Ovary (tissue), 9 donors: ENCODE measurements around the gene SPG11. TPM values are rescaled to one million over a fixed set of nuclear protein-coding genes. Genes with fewer than 3 reads are reported as not detected.
"Not testable (repeated sequence)": the region's sequence is repeated elsewhere in the genome, so short reads cannot be mapped to it uniquely, and the experiment has no call there.

ENCODE experiments used
- DNase-seq, 5 donors: peaks; one replicate each; pipeline ENCODE4 v3.0.0-alpha.2; 2019 to 2020
- H3K27ac ChIP-seq, 2 donors: fragments of 200-600 bp; one replicate each; pipeline versions ENCODE4 v1.5.1 to v1.8.0; 2019 to 2022
- H3K27me3 ChIP-seq: fragments of 200-600 bp; one replicate; pipeline ENCODE4 v1.8.0; 2022
- H3K36me3 ChIP-seq: fragments of 200-600 bp; sonication (generic); one replicate; pipeline ENCODE4 v1.5.1; 2019
- H3K4me1 ChIP-seq: one replicate; pipeline ENCODE4 v1.8.1; 2013; ENCODE audit warnings: mild to moderate bottlenecking, moderate library complexity; ENCODE audit not compliant: insufficient read depth
- H3K4me3 ChIP-seq: fragments of 200-600 bp; sonication (generic); one replicate; pipeline ENCODE4 v1.5.1; 2017
- H3K9me3 ChIP-seq, 2 donors: fragments of 200-600 bp in 1 of 2; sonication (generic) in 1 of 2; one replicate each; pipeline versions ENCODE4 v1.5.1 to v1.8.1; 2013 to 2019; ENCODE audit warnings: mild to moderate bottlenecking in 1 of 2, moderate library complexity in 1 of 2
- CTCF ChIP-seq, 3 donors: fragments of 450-650 bp in 2 of 3; fragments of 200-600 bp in 1 of 3; IDR thresholded peaks; one replicate each; pipeline versions ENCODE4 v1.5.1 to v1.8.0; 2016 to 2022; ENCODE audit warnings: antibody characterized with exemption in 3 of 3, mild to moderate bottlenecking in 1 of 3
- EP300 ChIP-seq: sonication (generic); formaldehyde crosslinking; IDR thresholded peaks from one replicate; pipeline ENCODE4 v1.6.1; 2017; ENCODE audit warnings: antibody characterized with exemption
- POLR2A ChIP-seq: fragments of 450-650 bp; IDR thresholded peaks from one replicate; pipeline ENCODE4 v1.6.1; 2017; ENCODE audit warnings: antibody characterized with exemption, mild to moderate bottlenecking, moderate library complexity
- WGBS, 3 donors: extraction: QIAGEN DNeasy Blood & Tissue Kit in 1 of 3; methylation state at CpG; one replicate each; pipeline versions ENCODE4 v1.1.5 to v1.1.7; 2013 to 2017; 5-methylcytosine and 5-hydroxymethylcytosine counted together
- intact Hi-C, 4 donors: fragments of 100-400 bp; cut with DNase I; formaldehyde crosslinking; loops; one replicate each; pipeline versions ENCODE4 v1.11.0 to v1.15.1; 2022 to 2023
- polyA plus RNA-seq, 2 donors: library from polyadenylated mRNA; stranded (reverse); fragments of 200-250 nt in 1 of 2; fragments of 350-450 nt in 1 of 2; fragmentation: Illumina TruSeq in 1 of 2; extraction: RNeasy Lipid Tissue Mini Kit (QIAGEN cat#74804) in 1 of 2; gene quantifications; one replicate each; pipeline ENCODE4 v1.2.3, GENCODE V29; 2013 to 2014
- total RNA-seq, 7 donors: library from RNA; depleted of rRNA in 2 of 7; stranded (reverse); fragments of >200 nt in 2 of 7; fragmentation: NEBNext Ultra II Directional in 3 of 7; extraction: Animal tissue kit (Norgen Biotek cat#: 25700) in 3 of 7; gene quantifications; one replicate each; pipeline versions ENCODE4 v1.1.0 to v1.2.4, GENCODE V29; 2016 to 2023
- donor health status: DM: no; HTN: no; CAD: no; lungs with moderate emphysema.
- donor health status: DM: no; HTN: no; CAD: no.
- donor health status: Bipolar disorder and iron deficiency.
- donor health status: DM: yes; HTN: yes; CAD: no.
- donor health status: DM: no; HTN: no; CAD: no.
- donor health status: DM: yes; HTN: yes; CAD: no.

Gene SPG11
- total and polyA plus RNA-seq, 9 donors = 25.4 to 79.8 (median 53.5) TPM

GRCh38 chr15:44633603-44634002 lies 29.9 kb downstream of the SPG11 start:
- TF ChIP-seq CTCF (IDR thresholded peaks at IDR 0.05) = no peak
- Histone ChIP-seq H3K27me3 (no peaks in the 10 kb centered on the region), H3K9me3 (no peaks in the 10 kb centered on the region), H3K4me1 (no peaks in the 10 kb centered on the region), H3K4me3 (no peak overlapping the region), H3K27ac (no peak overlapping the region), H3K36me3 (no peaks in the 10 kb centered on the region)
- intact Hi-C loops = no loop called here
- DNase-seq = no peak
- WGBS, 3 donors = 93 to 94% (median 93%) methylated on average over 5 of the region's 5 CpGs

- DNase-seq, H3K9me3 ChIP-seq, H3K36me3 ChIP-seq, H3K4me3 ChIP-seq, H3K4me1 ChIP-seq, H3K27me3 ChIP-seq, H3K27ac ChIP-seq, intact Hi-C loops: not testable (repeated sequence)
- 88 to 95% (median 89%) methylated on average over 2 of the region's 2 CpGs for WGBS, 3 donors
Observed at GRCh38 chr15:44625286-44625685, 38.2 kb downstream of the SPG11 start.

GRCh38 chr15:44623178-44623577 lies 40.3 kb downstream of the SPG11 start:
- TF ChIP-seq POLR2A (no peak), CTCF (IDR thresholded peaks at IDR 0.05) (no peak), EP300 (no peak)
- Histone ChIP-seq H3K4me1 (no peaks in the 10 kb centered on the region), H3K36me3 (no peaks in the 10 kb centered on the region), H3K4me3 (no peak overlapping the region), H3K27me3 (no peaks in the 10 kb centered on the region), H3K9me3 (no peaks in the 10 kb centered on the region), H3K27ac (no peak overlapping the region)
- intact Hi-C loops = no loop called here
- DNase-seq = no peak

- H3K4me3 ChIP-seq = no peak overlapping the region
- no peaks in the 10 kb centered on the region for H3K4me1 ChIP-seq
- no peaks in the 10 kb centered on the region for H3K27me3 ChIP-seq
- no peaks in the 10 kb centered on the region for H3K36me3 ChIP-seq
- 97 to 100% (median 97%) methylated on average over 1 of the region's 1 CpG for WGBS, 3 donors
- DNase-seq = no peak
- no peaks in the 10 kb centered on the region for H3K9me3 ChIP-seq
- TF ChIP-seq EP300 = no peak
- TF ChIP-seq POLR2A = no peak
- no peak for TF ChIP-seq CTCF (IDR thresholded peaks at IDR 0.05)
- H3K27ac ChIP-seq = no peak overlapping the region
- intact Hi-C loops = no loop called here
Observed at GRCh38 chr15:44620081-44620480, 43.4 kb downstream of the SPG11 start.

GRCh38 chr15:44616974-44617373 lies 46.5 kb downstream of the SPG11 start:
- no peak for DNase-seq
- intact Hi-C loops = no loop called here
- Histone ChIP-seq H3K4me3 (no peak overlapping the region), H3K4me1 (no peaks in the 10 kb centered on the region), H3K36me3 (no peaks in the 10 kb centered on the region), H3K27me3 (no peaks in the 10 kb centered on the region), H3K9me3 (no peaks in the 10 kb centered on the region), H3K27ac (no peak overlapping the region)
- WGBS, 3 donors = 82 to 98% (median 95%) methylated on average over 2 of the region's 2 CpGs
- TF ChIP-seq POLR2A (no peak), CTCF (IDR thresholded peaks at IDR 0.05) (no peak), EP300 (no peak)
